SJSA1 (cell line): ENCODE results near the gene NPAS3. TPM values are rescaled to one million over a fixed set of nuclear protein-coding genes. Genes with fewer than 3 reads are reported as not detected.

Experiments
- DNase-seq, 2 experiments: peaks; one replicate each; pipeline ENCODE4 v3.0.0-alpha.2; 2015 to 2020; ENCODE audit warnings: low spot score in 2 of 2, low read depth in 1 of 2
- H3K27ac ChIP-seq: fragments of 250-450 bp; sonication (Bioruptor Pico); 2 replicates; pipeline ENCODE4 v1.5.1; 2020; ENCODE audit warnings: mild to moderate bottlenecking, moderate library complexity
- H3K27me3 ChIP-seq: fragments of 250-450 bp; sonication (Bioruptor Pico); replicated peaks from 2 replicates; pipeline ENCODE4 v1.5.1; 2020; ENCODE audit warnings: mild to moderate bottlenecking, moderate library complexity
- H3K36me3 ChIP-seq: fragments of 250-450 bp; sonication (Bioruptor Pico); 2 replicates; pipeline ENCODE4 v1.5.1; 2020; ENCODE audit warnings: mild to moderate bottlenecking
- H3K4me1 ChIP-seq: fragments of 250-450 bp; sonication (Bioruptor Pico); replicated peaks from 2 replicates; pipeline ENCODE4 v1.6.1; 2021; ENCODE audit warnings: mild to moderate bottlenecking
- H3K4me3 ChIP-seq: fragments of 250-450 bp; sonication (Bioruptor Pico); 2 replicates; pipeline ENCODE4 v1.5.1; 2020; ENCODE audit warnings: mild to moderate bottlenecking
- H3K9me3 ChIP-seq: fragments of 250-450 bp; sonication (Bioruptor Pico); replicated peaks from 2 replicates; pipeline ENCODE4 v1.5.1; 2020; ENCODE audit warnings: mild to moderate bottlenecking
- total RNA-seq: library from RNA; depleted of rRNA; stranded (reverse); fragments of >200 nt; shearing (Covaris generic); gene quantifications from 2 replicates; pipeline ENCODE4 v1.2.3, GENCODE V29; 2014

Gene NPAS3
- total RNA-seq, 1 experiment from 2014 or later: 0.26 TPM

- no peak overlapping the region for H3K27ac ChIP-seq
- H3K4me3 ChIP-seq: no peak overlapping the region
- no peaks in the 10 kb centered on the region for H3K27me3 ChIP-seq
- H3K4me1 ChIP-seq: no peaks in the 10 kb centered on the region
- DNase-seq: no peak
- H3K9me3 ChIP-seq: no peaks in the 10 kb centered on the region
- H3K36me3 ChIP-seq: no peaks in the 10 kb centered on the region
These were observed 279.3 kb downstream of the NPAS3 start for GRCh38 chr14:33218026-33218425.

GRCh38 chr14:33219957-33220356 lies 281.3 kb downstream of the NPAS3 start:
- no peaks in the 10 kb centered on the region for H3K4me1 ChIP-seq
- DNase-seq: no peak

DNA sequence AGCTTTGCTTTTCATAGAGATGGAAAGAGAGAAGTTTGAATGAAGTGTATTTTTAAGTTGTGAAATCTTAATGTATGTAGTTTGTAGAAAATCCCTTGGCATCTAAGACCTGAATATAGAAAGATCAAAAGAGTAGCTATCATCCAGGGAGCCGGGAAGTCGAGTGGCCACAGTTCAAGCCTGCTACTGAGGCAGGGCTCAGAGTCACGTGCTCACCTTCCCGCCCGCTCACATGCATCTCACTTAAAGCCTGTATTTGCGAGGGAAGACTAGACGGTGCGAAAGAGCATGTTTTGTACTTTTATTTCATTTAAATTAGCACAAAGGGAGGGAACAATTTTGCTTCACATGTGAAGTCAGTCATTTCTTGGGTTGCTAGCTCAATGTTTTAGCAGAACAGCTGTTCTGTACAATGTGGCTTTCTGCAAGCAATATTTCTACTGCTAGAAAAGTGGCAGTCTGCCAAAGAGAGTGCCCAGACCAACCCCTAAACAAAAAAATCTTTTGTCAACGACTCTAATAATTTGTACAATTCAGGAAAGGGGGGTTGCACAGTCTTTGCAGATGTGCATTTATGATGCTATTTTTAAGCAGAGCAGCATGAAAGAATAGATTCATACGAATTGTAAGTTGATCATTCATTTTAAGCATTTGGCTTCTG lies 290.7 kb downstream of the NPAS3 start:
- Histone ChIP-seq H3K4me1 (no peaks in the 10 kb centered on the region), H3K27me3 (no peaks in the 10 kb centered on the region), H3K9me3 (no peaks in the 10 kb centered on the region), H3K36me3 (no peaks in the 10 kb centered on the region), H3K4me3 (no peak overlapping the region), H3K27ac (no peak overlapping the region)
- DNase-seq: no peak

More at GRCh38 chr14:33219957-33220356, 281.3 kb downstream of the NPAS3 start:
- Histone ChIP-seq H3K36me3 (no peaks in the 10 kb centered on the region), H3K27me3 (no peaks in the 10 kb centered on the region), H3K9me3 (no peaks in the 10 kb centered on the region), H3K4me3 (no peak overlapping the region), H3K27ac (no peak overlapping the region)

DNA sequence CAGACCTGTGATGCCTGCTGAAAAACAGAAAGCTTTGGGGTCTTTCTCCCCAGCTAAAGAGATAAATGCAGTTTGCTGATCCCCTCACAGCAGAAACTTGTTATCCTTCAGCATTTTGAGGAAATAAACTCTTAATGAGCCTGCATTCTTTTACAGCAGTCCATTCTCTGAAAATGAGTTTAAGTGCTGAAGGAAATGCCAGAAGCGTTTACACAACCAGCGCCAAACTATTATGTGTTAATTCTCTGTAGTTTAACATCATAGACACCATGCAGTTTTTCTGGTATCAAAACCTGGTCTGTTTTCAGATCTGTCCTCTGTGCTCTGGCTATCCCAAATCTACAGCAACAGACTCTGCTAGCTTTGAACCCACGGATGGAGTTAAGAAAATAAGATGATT lies 291.3 kb downstream of the NPAS3 start:
- Histone ChIP-seq H3K36me3 (no peaks in the 10 kb centered on the region), H3K4me3 (no peak overlapping the region), H3K9me3 (no peaks in the 10 kb centered on the region), H3K4me1 (no peaks in the 10 kb centered on the region), H3K27me3 (no peaks in the 10 kb centered on the region), H3K27ac (no peak overlapping the region)
- no peak for DNase-seq

GRCh38 chr14:33232031-33232430 lies 293.4 kb downstream of the NPAS3 start:
- no peak overlapping the region for H3K4me3 ChIP-seq
- DNase-seq: no peak

GRCh38 chr14:33237115-33237740 lies 298.5 kb downstream of the NPAS3 start:
- DNase-seq: no peak

More at GRCh38 chr14:33232031-33232430, 293.4 kb downstream of the NPAS3 start:
- Histone ChIP-seq H3K27me3 (no peaks in the 10 kb centered on the region), H3K9me3 (no peaks in the 10 kb centered on the region), H3K36me3 (no peaks in the 10 kb centered on the region), H3K27ac (no peak overlapping the region), H3K4me1 (no peaks in the 10 kb centered on the region)

DNA sequence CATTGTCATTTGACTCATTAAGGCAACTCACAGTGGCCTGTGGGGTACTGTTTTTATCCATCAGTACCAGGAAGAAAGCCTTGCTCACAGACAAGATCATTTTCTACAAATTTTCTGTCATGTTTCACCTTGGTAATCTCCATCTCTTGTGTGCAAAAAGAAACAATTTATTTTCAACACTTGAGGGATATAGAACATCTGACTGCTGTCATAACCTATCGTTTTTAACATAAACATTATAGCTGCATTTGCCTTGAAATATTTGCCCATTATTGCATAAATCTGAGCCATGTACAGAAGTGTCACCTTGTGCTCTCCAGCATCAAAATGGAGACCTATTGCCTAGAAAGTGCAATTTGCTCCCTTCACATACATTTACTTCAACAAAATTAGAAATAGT lies 300.8 kb downstream of the NPAS3 start:
- no peaks in the 10 kb centered on the region for H3K27me3 ChIP-seq
- DNase-seq: no peak
- no peaks in the 10 kb centered on the region for H3K9me3 ChIP-seq
- H3K36me3 ChIP-seq: no peaks in the 10 kb centered on the region
- no peaks in the 10 kb centered on the region for H3K4me1 ChIP-seq
- no peak overlapping the region for H3K4me3 ChIP-seq
- H3K27ac ChIP-seq: no peak overlapping the region

More at GRCh38 chr14:33237115-33237740, 298.5 kb downstream of the NPAS3 start:
- no peaks in the 10 kb centered on the region for H3K9me3 ChIP-seq
- H3K27ac ChIP-seq: no peak overlapping the region
- H3K4me3 ChIP-seq: no peak overlapping the region
- H3K4me1 ChIP-seq: no peaks in the 10 kb centered on the region
- no peaks in the 10 kb centered on the region for H3K27me3 ChIP-seq
- no peaks in the 10 kb centered on the region for H3K36me3 ChIP-seq

- no peaks in the 10 kb centered on the region for H3K4me1 ChIP-seq
- H3K4me3 ChIP-seq: no peak overlapping the region
- H3K27ac ChIP-seq: no peak overlapping the region
- H3K36me3 ChIP-seq: no peaks in the 10 kb centered on the region
- no peaks in the 10 kb centered on the region for H3K27me3 ChIP-seq
- no peaks in the 10 kb centered on the region for H3K9me3 ChIP-seq
- DNase-seq: no peak
These were observed 301.8 kb downstream of the NPAS3 start for GRCh38 chr14:33240466-33240865.

- no peak for DNase-seq
- Histone ChIP-seq H3K27me3 (no peaks in the 10 kb centered on the region), H3K36me3 (no peaks in the 10 kb centered on the region), H3K9me3 (no peaks in the 10 kb centered on the region), H3K27ac (no peak overlapping the region), H3K4me1 (no peaks in the 10 kb centered on the region), H3K4me3 (no peak overlapping the region)
These were observed 302.7 kb downstream of the NPAS3 start for GRCh38 chr14:33241331-33241730.

DNA sequence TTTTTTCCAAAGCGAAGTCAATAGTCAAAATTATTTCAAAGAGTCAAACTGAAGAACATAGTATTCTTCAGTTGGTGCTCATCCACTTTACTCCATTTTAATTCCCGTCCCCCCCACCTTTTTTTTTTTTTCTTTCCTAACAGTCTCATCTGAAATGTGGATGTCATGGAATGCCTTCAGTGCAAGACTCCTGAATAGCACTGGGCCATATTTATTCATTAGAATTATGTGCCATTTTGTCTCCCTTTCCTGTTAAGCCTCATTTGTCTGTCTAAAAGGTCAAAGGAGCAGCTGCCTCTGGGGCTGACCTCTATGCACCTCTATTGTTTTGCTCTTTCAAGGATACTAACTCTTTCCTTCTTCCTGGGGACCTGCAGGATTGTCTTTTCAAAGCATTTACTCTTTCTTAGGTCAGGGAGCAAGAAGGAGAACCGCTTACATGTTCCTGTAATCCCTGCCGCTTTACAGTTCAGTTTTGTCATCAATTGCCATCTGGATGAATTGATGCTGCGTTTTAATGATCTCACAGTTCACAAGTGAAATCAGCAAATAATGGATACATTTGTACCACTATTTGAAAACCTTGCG lies 310.6 kb downstream of the NPAS3 start:
- no peak for DNase-seq
- H3K27ac ChIP-seq: no peak overlapping the region
- no peaks in the 10 kb centered on the region for H3K36me3 ChIP-seq
- no peaks in the 10 kb centered on the region for H3K27me3 ChIP-seq
- no peaks in the 10 kb centered on the region for H3K4me1 ChIP-seq
- H3K4me3 ChIP-seq: no peak overlapping the region
- H3K9me3 ChIP-seq: no peaks in the 10 kb centered on the region

- H3K9me3 ChIP-seq: no peaks in the 10 kb centered on the region
- DNase-seq: no peak
These were observed 312.3 kb downstream of the NPAS3 start for GRCh38 chr14:33250963-33251362.

GRCh38 chr14:33254342-33254741 lies 315.7 kb downstream of the NPAS3 start:
- Histone ChIP-seq H3K27me3 (no peaks in the 10 kb centered on the region), H3K9me3 (no peaks in the 10 kb centered on the region), H3K4me3 (no peak overlapping the region), H3K4me1 (no peaks in the 10 kb centered on the region), H3K36me3 (no peaks in the 10 kb centered on the region), H3K27ac (no peak overlapping the region)
- DNase-seq: no peak

More at GRCh38 chr14:33250963-33251362, 312.3 kb downstream of the NPAS3 start:
- H3K4me1 ChIP-seq: no peaks in the 10 kb centered on the region
- no peaks in the 10 kb centered on the region for H3K27me3 ChIP-seq
- H3K4me3 ChIP-seq: no peak overlapping the region
- no peak overlapping the region for H3K27ac ChIP-seq
- no peaks in the 10 kb centered on the region for H3K36me3 ChIP-seq

DNA sequence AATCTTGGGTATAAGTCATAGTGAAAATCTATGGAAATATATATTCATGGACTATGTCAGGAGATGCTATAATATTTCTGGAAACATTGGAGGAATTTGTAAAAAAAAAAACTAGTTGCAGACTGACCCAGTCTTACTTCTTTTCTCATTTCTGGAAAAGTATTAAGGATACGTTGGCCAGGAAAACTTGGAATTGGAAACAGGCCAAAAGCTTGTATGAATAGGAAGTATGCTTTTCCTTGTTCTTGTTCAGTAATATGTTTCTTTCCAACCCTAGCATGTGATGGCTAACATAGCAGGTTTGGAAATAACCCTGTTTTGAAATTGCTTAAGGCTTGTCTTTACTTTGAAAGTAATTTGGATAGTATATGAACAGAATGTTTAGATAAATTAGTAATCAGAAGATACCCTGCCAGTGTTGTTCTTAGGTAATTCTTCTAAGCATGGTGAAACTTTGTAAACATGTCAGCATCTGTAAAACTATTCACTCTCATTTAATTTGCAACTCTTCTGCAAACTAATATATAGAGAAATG lies 316.2 kb downstream of the NPAS3 start:
- Histone ChIP-seq H3K36me3 (no peaks in the 10 kb centered on the region), H3K27me3 (no peaks in the 10 kb centered on the region), H3K4me1 (no peaks in the 10 kb centered on the region), H3K4me3 (no peak overlapping the region), H3K27ac (no peak overlapping the region), H3K9me3 (no peaks in the 10 kb centered on the region)
- DNase-seq: no peak

DNA sequence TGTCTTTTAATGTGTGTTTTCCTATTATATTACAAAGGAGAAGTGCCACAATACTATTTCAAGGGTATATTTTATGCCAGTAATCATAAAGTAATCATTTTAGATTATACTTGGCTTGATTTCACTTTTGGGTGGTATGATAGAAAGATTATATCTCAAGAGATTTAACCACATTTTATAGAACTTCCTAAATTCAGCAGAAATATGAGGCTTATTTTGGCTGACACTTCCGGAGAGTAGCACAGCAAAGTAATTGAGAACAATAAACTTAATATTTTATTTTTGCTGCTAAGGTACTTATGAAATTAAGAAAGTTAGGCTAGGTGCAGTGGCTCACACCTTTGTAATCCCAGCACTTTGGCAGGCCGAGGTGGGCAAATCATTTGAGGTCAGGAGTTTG lies 319.1 kb downstream of the NPAS3 start:
- no peak for DNase-seq
- H3K4me1 ChIP-seq: no peaks in the 10 kb centered on the region
- no peaks in the 10 kb centered on the region for H3K27me3 ChIP-seq
- no peak overlapping the region for H3K4me3 ChIP-seq
- no peaks in the 10 kb centered on the region for H3K36me3 ChIP-seq
- no peak overlapping the region for H3K27ac ChIP-seq
- H3K9me3 ChIP-seq: no peaks in the 10 kb centered on the region
